ENCODE results near the gene ACTN1. TPM values are rescaled to one million over a fixed set of nuclear protein-coding genes. Genes with fewer than 3 reads are reported as not detected.
"Not testable (repeated sequence)": the region's sequence is repeated elsewhere in the genome, so short reads cannot be mapped to it uniquely, and the experiment has no call there.

The ACTN1 gene
- total RNA-seq (2021) = 148 and 163 TPM in 2 replicates
- percentile 78 among the genes with signal in this experiment for Bru-seq, nascent RNA
- BruChase-seq, experiment 1, labeled RNA remaining after a 2-hour chase = percentile 75 among the genes with signal in this experiment
- percentile 78 among the genes with signal in this experiment for BruChase-seq, experiment 2, labeled RNA remaining after a 6-hour chase
- long read RNA-seq, full-length matches to known transcripts = 391 of 476 reads
- long read RNA-seq, partial matches to known transcripts = 34 of 476 reads
- long read RNA-seq, other reads (novel, unspliced or antisense) = 51 of 476 reads

DNA sequence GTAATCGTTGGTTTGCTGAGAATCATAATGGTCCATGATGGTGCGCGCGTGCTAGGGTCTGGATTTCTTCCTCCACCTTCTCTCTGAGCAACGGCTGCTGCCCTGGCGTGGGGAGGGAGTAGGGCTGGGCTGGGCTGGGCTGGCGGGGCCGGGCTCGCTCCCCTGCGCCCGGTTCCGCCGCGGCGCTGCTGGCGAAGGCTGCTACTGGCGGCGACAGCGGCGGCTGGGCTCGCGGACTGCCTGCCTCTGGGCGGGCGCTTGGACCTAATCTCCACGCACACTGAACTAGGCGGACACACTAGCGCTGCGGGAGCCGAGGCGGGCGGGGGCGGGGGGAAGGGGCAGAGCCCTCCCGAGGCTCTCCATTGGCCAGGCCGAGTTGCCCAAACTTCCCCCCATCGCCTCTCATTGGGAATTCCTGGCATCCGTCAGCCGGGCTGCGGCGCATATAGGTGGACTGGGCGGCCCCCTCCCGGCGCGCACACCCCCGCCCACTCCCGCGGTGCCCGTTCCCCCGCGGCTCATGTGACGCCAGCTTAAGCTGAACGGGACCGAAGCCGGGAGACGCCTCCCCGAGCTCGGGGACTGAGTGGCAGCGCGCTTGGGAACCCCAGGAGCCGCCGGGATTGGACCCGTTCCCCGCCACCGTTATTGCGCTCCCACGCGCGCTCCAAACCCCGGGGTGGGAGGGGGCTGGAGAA, at the start of gene ACTN1:
TSS of gene ACTN1 (minus strand) at position 282 of the 701 bp plus-strand sequence. CDS start at position 36, 246 bp downstream.
- ChIA-PET POLR2A (ENCODE audit: low non-redundant PET) (no interaction called here), CTCF (interaction anchor here (1.2 to 1.4 kb wide), 2 partner anchors 27 to 135 kb away, joined by 3 to 4 read pairs; no protein-coding TSS in a partner anchor)
- peak; percentile 99 for DNase-seq (ENCODE audit: low spot score)
- intact Hi-C loops (cut with micrococcal nuclease; ENCODE audit: unreplicated experiment) = loop anchor here (2.0 kb wide), 2 partner anchors 26 to 68 kb away; no protein-coding TSS in a partner anchor
- TF ChIP-seq EZH2 (IDR thresholded peaks at IDR 0.05; ENCODE audit: borderline replicate concordance, low read depth, low read length, poor library complexity, severe bottlenecking) = no peak
- TF ChIP-seq, protein P1, sequence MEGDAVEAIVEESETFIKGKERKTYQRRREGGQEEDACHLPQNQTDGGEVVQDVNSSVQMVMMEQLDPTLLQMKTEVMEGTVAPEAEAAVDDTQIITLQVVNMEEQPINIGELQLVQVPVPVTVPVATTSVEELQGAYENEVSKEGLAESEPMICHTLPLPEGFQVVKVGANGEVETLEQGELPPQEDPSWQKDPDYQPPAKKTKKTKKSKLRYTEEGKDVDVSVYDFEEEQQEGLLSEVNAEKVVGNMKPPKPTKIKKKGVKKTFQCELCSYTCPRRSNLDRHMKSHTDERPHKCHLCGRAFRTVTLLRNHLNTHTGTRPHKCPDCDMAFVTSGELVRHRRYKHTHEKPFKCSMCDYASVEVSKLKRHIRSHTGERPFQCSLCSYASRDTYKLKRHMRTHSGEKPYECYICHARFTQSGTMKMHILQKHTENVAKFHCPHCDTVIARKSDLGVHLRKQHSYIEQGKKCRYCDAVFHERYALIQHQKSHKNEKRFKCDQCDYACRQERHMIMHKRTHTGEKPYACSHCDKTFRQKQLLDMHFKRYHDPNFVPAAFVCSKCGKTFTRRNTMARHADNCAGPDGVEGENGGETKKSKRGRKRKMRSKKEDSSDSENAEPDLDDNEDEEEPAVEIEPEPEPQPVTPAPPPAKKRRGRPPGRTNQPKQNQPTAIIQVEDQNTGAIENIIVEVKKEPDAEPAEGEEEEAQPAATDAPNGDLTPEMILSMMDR (conservative IDR thresholded peaks at IDR 0.05; ENCODE audit: low read depth, low read length) = no peak
- Histone ChIP-seq H3K36me3 (ENCODE audit: insufficient read depth, low read length, poor library complexity, severe bottlenecking) (peaks cover 4% of the 10 kb centered on the region), H3K27me3 (replicated peaks; ENCODE audit: insufficient read depth, low read depth, low read length, poor library complexity) (no peaks in the 10 kb centered on the region), H3K9me3 (ENCODE audit: low read depth, low read length, poor library complexity, severe bottlenecking) (no peaks in the 10 kb centered on the region), H3K27ac (ENCODE audit: low read depth, low read length, poor library complexity, severe bottlenecking) (peak within 1 kb of the TSS; percentile 96), H3K4me1 (ENCODE audit: insufficient read depth, low read length, poor library complexity, severe bottlenecking) (peaks cover 13% of the 10 kb centered on the region), H3K4me3 (ENCODE audit: low read depth, low read length, poor library complexity, severe bottlenecking) (peak within 1 kb of the TSS; percentile 100)
- BruUV-seq (replicated peaks) = no TSS peak

- Histone ChIP-seq H3K4me1 (ENCODE audit: insufficient read depth, low read length, poor library complexity, severe bottlenecking) (no peaks in the 10 kb centered on the region), H3K9me3 (ENCODE audit: low read depth, low read length, poor library complexity, severe bottlenecking) (no peaks in the 10 kb centered on the region), H3K27ac (ENCODE audit: low read depth, low read length, poor library complexity, severe bottlenecking) (no peak overlapping the region), H3K36me3 (ENCODE audit: insufficient read depth, low read length, poor library complexity, severe bottlenecking) (no peaks in the 10 kb centered on the region), H3K27me3 (replicated peaks; ENCODE audit: insufficient read depth, low read depth, low read length, poor library complexity) (no peaks in the 10 kb centered on the region), H3K4me3 (ENCODE audit: low read depth, low read length, poor library complexity, severe bottlenecking) (no peak overlapping the region)
- DNase-seq (ENCODE audit: low spot score) = no peak
- intact Hi-C loops (cut with micrococcal nuclease; ENCODE audit: unreplicated experiment) = no loop called here
- ChIA-PET POLR2A (ENCODE audit: low non-redundant PET) (no interaction called here), CTCF (interaction anchor here (0.7 kb wide), 1 partner anchor 102 kb away, joined by 3 read pairs; no protein-coding TSS in a partner anchor)
- TF ChIP-seq, protein P1 (conservative IDR thresholded peaks at IDR 0.05; ENCODE audit: low read depth, low read length) = no peak
- TF ChIP-seq EZH2 (IDR thresholded peaks at IDR 0.05; ENCODE audit: borderline replicate concordance, low read depth, low read length, poor library complexity, severe bottlenecking) = no peak
- BruUV-seq (replicated peaks) = no TSS peak
These were observed 48.3 kb upstream of the ACTN1 start for GRCh38 chr14:69027242-69027913.

DNA sequence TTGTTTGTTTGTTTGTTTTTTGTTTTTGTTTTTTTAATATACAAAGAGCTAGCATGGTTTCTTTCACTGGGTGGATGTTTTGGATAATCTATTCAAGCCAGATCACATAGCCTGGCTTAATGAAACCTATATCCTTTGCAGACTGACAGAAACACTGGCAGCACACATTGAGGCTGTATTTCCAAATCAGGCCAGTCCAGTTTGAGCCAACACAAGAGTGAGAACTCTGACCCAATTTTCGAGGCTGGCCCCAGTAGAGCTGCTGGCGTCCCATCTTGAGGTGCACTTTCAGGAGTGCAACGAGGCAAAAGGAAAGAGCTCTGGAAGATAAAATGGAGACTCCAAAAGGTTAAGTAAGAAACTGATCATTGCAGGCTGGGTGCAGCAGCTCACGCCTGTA, 43.9 kb upstream of the ACTN1 start:
- CTCF ChIA-PET = no interaction called here
- POLR2A ChIA-PET (ENCODE audit: low non-redundant PET) = no interaction called here
- BruUV-seq (replicated peaks) = no TSS peak
- Histone ChIP-seq H3K4me1 (ENCODE audit: insufficient read depth, low read length, poor library complexity, severe bottlenecking) (no peaks in the 10 kb centered on the region), H3K9me3 (ENCODE audit: low read depth, low read length, poor library complexity, severe bottlenecking) (no peaks in the 10 kb centered on the region), H3K27ac (ENCODE audit: low read depth, low read length, poor library complexity, severe bottlenecking) (no peak overlapping the region), H3K4me3 (ENCODE audit: low read depth, low read length, poor library complexity, severe bottlenecking) (no peak overlapping the region), H3K27me3 (replicated peaks; ENCODE audit: insufficient read depth, low read depth, low read length, poor library complexity) (no peaks in the 10 kb centered on the region), H3K36me3 (ENCODE audit: insufficient read depth, low read length, poor library complexity, severe bottlenecking) (no peaks in the 10 kb centered on the region)
- intact Hi-C loops (cut with micrococcal nuclease; ENCODE audit: unreplicated experiment) = no loop called here
- no peak for TF ChIP-seq EZH2 (IDR thresholded peaks at IDR 0.05; ENCODE audit: borderline replicate concordance, low read depth, low read length, poor library complexity, severe bottlenecking)
- TF ChIP-seq, protein P1 (conservative IDR thresholded peaks at IDR 0.05; ENCODE audit: low read depth, low read length) = no peak
- no peak for DNase-seq (ENCODE audit: low spot score)

- BruUV-seq (replicated peaks); CTCF ChIA-PET; DNase-seq (ENCODE audit: low spot score); H3K27ac ChIP-seq (ENCODE audit: low read depth, low read length, poor library complexity, severe bottlenecking); H3K36me3 ChIP-seq (ENCODE audit: insufficient read depth, low read length, poor library complexity, severe bottlenecking); H3K4me3 ChIP-seq (ENCODE audit: low read depth, low read length, poor library complexity, severe bottlenecking); intact Hi-C loops (cut with micrococcal nuclease; ENCODE audit: unreplicated experiment); H3K9me3 ChIP-seq (ENCODE audit: low read depth, low read length, poor library complexity, severe bottlenecking); H3K27me3 ChIP-seq (replicated peaks; ENCODE audit: insufficient read depth, low read depth, low read length, poor library complexity); H3K4me1 ChIP-seq (ENCODE audit: insufficient read depth, low read length, poor library complexity, severe bottlenecking); POLR2A ChIA-PET (ENCODE audit: low non-redundant PET): not testable (repeated sequence)
These were observed 43.0 kb upstream of the ACTN1 start for GRCh38 chr14:69022093-69022492.
